Measurements from ENCODE around the gene ADAMTSL3.

The ADAMTSL3 gene

DNA sequence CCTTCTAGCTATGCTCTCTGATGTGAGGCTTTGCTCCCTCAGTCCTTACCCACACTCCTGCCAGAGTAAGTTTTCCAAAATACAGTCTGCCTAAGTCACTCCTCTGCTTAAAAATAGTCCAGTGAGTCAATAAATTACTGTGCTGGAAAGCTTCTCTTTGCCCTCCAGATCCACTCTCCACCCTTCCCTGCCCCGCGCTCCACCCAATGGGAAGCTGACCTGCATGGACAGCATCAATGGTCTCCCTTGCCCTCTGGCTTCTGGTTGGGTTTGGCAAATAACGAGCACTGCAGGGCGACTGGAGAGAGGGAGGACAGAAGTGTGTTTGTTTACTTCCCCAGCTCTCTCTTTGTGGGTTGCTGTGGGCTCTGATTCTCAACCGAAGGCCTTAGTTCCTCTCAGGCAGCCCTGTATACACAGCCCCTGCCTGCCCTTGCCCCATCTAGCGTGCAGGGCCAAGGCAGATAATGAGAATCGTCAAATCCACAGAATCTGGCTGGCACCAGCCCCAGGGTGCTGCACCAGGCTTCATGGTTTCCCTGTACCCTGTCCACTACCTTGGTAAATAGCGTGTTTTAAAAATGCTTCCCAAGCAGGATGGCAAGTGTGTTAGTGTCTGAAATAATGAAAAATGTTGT is 110.4 kb downstream of the ADAMTSL3 start:
- DNase-seq = no peak

DNA sequence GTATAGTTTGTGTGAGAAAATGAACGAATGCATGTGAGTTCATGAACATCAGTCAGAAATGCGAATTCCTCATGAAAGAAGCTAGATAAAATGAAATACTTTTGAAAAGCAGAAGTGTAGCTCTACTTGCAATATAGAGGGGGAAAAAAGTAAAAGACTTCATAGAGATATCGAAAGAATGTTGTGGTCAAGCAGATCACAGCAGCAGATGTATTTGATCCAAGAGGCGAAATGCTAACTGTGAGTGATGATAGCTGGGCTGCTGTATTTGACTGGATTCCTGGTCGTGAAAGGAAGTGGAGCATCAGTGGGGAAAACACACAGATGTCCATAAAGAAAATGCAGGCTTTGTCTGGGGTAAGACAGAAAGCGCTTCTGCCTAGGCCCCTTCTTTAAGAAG is 112.4 kb downstream of the ADAMTSL3 start:
- DNase-seq = no peak

GRCh38 chr15:83767741-83768140 is 113.8 kb downstream of the ADAMTSL3 start:
- no peak for DNase-seq

- no peak for DNase-seq
Observed at GRCh38 chr15:83769411-83769999, 115.6 kb downstream of the ADAMTSL3 start.

DNA sequence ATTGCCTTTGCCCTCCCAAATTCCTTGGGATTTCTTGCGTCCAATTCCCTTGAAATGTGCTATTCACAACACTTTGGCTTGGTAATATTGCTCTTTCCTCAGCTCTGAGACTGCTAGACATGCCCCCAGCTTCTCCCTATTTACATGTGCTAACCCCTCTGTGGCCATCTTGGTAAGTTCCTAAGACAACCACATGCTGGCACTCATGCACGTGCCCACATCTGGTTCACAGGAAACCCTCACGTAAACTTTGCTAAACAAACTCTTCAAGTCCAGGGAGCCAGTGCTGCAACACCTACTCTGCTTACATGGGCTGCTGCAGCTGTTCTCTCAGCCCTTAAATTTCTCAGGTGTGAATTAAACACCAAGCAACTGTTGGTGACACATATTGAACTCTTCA is 121.8 kb downstream of the ADAMTSL3 start:
- DNase-seq = no peak

GRCh38 chr15:83776986-83777385 is 123.1 kb downstream of the ADAMTSL3 start:
- DNase-seq = no peak

GRCh38 chr15:83783227-83783626 is 129.3 kb downstream of the ADAMTSL3 start:
- DNase-seq = no peak

GRCh38 chr15:83784975-83785374 is 131.1 kb downstream of the ADAMTSL3 start:
- DNase-seq = no peak

GRCh38 chr15:83786336-83786735 is 132.4 kb downstream of the ADAMTSL3 start:
- DNase-seq = no peak

DNA sequence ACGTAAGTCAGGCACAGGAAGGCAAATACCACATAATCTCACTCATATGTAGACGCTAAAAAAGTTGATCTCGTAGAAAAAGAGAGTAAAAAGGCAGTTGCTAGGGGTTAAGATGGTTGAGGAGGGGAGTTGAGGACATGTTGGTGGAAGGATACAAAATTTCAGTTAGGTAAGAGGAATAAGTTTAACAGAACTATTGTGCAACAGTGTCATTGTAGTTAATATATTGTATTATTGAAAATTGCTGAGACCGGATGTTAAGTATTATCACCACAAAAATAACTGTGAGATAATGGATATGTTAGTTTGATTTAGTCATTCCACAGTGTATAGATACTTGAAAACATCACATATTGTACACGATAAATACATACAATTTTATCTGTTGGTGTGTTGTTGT is 139.1 kb downstream of the ADAMTSL3 start:
- no peak for DNase-seq

DNA sequence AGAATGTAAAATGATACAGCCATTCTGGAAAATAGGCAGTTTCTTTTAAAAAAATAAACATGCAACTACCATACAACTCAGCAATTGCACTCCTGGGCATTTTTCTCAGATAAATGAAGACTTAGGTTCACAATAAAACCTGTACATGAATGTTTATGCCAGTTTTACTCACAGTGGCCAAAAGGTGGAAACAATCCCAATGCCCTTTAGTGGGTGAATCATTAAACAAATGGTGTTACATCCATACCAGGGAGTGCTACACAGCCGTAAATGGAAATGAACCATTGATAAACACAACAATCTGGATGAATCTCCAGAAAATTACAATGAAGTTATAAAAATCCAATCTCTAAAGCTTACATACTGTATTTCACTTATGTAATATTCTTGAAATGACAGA is 140.3 kb downstream of the ADAMTSL3 start:
- no peak for DNase-seq

GRCh38 chr15:83809345-83809744 is 155.4 kb downstream of the ADAMTSL3 start:
- DNase-seq = no peak

GRCh38 chr15:83810110-83810509 is 156.2 kb downstream of the ADAMTSL3 start:
- DNase-seq = no peak

DNA sequence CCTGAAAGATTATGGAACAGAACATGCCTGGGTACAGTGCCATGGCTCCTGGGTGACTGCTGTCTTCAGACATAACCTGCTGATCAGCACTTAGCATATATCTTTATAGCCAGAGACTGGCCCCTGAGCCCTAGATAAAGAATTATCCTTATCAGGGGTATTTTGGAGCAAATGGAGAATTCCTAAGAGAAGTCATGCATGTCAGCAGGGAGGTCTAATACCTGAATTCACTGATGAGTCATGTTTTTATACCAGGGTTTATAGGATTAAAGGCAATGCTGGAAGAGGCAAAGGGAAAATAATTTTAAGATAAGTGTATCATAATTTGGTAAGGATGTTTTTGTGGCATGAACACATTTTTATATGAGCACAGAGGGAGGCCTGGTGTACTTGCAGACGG is 159.8 kb downstream of the ADAMTSL3 start:
- DNase-seq = no peak

DNA sequence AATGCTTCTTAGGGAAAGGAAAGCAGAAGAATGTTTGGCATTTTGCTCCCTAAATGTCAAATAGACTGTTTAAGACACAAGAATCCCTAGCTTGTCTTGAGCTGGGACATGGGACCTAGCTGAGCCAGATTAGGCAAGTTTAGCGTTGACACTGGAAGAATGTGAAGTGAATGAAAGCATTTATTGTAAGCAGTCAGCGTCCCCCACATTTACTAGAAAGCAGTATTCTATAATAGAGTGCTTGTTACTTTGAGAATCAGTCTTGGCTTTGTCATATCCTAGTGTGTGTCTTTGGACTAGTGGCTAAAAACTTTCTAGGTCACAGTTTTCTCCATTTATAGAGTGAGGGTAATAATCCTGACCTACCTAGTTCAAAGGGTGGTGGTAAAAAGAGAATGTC is 161.6 kb downstream of the ADAMTSL3 start:
- no peak for DNase-seq

DNA sequence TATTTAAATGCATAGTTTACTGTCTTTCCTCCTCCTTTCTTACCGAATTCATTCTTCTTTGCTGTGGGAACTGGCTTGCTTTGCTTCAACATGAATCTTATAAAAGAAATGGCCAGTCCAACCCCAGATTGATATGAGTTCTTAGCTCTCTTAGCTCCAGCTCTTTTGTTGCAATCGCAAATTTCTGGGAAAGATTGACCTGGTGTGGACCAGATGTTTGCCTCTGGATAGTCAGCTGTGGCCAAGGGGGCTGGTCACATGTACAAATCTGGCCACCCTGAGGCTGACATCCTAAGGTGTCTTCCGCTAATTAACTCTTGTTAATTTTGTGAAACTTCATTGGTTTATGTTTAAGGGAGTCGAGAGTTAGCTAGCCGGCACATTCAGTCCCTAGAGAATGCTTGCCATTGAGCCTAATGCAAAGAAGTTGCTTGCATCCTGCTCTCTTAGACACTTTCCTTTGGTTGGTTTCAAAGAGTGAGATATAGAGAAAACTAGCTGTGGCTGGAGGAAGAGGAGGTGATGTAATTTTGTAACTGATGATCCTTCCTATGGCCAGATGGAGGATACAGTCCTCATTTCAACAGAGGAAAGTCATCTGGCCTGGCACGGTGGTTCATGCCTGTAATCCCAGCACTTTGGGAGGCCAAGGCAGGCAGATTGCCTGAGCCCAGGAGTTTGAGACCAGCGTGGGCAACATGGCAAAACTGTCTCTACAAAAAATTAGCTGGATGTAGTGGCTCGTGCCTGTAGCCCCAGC is 162.4 kb downstream of the ADAMTSL3 start:
- no peak for DNase-seq

DNA sequence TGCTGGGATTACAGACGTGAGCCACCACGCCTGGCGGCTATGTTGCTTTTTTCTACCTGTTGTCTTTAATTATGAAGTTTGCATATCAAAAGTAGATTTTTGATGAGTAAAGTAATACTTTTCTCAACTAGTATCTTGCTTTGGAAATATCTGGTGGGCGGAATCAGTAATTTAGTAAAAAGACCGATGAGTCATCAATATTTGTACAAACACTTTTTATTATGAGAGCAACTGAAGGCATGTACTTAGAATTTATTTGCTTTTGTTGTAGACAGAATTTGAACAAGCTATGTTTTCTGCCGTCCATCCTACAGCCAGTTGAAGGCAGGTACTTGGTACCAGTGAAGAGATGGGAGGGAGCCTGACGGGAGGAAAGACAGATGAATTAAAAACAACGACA is 164.7 kb downstream of the ADAMTSL3 start:
- DNase-seq = no peak

GRCh38 chr15:83830381-83830780 is 176.5 kb downstream of the ADAMTSL3 start:
- DNase-seq = no peak

DNA sequence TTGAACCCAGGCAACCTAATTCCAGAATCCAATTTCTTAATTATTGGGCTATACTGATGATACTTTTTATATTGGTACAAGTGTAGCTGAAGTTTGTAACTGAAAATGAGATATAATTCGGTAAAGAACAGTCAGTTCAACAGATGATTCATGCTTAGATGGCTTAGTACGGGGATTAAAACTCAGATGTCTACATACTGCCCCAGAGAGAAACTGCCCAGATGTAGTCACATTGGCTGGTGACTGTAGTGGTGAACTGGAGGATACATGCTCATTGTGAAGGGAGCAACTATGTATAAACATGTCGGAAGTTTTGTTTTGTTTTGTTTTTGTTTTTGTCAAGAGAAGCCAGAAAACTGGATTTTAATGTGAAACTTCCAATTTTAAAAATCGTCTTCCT is 179.6 kb downstream of the ADAMTSL3 start:
- DNase-seq = no peak

- no peak for DNase-seq
Observed at GRCh38 chr15:83835479-83835878, 181.6 kb downstream of the ADAMTSL3 start.

DNA sequence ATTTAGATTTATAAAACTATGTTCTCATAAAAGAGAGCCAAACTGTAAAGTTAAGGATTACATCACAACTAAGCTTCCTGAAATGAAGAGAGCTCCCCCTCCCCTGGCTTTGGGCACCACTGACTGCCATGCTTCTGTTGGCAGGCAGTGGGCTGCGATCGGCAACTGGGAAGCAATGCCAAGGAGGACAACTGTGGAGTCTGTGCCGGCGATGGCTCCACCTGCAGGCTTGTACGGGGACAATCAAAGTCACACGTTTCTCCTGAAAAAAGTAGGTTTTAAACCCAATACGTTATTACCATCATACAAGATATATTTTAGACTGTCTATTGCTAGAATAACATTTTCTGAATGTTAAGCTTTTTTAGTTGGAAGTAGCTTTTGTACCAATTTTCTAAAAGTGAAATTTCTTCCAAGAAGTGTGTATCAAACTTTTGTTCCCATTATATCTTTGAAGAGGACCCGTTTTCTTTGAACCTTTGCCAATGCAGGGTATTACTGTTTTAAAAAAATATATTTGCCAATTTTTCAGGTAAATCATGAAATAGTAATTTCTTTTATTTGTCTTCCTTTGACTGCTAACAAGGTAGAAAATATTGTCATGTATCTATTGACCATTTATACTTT is 184.1 kb downstream of the ADAMTSL3 start:
- DNase-seq = no peak

DNA sequence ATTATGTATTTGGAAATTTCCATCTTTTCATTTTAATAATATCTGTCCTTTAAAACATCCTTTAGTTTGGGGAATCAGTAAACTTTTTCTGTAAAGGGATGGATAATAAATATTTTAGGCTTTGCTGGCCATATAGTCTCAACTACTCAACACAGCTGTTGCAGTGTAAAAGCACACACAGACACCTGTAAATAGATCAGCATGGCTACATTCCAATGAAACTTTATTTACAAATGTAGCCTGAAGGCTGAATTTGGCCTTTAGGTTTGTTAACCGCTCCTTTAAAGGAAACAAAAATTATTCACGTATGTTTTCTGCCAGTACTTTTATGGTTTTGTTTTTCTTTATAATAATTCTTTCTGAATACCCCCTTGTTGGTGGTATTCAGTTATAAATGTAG is 184.8 kb downstream of the ADAMTSL3 start:
- no peak for DNase-seq

DNA sequence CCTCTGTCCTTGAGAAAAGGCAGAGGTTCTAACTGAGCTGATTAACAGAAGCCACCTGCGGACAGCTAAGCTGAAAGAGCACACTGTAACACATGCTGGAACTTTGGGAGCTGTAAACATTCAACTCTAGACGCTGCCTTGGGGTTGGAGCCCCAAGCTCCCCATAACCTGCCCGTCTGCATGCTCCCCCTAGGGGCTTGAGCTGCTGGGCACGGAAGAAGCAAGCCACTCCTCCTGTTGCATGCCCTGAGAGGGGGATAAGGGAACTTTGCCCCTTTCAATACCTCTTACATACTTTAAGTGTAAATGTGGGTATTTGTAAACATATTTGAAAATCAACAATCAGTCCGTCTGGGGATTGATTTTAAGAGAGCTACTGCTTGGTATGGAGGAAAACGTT is 188.4 kb downstream of the ADAMTSL3 start:
- no peak for DNase-seq

GRCh38 chr15:83843471-83843871 is 189.5 kb downstream of the ADAMTSL3 start:
- DNase-seq = no peak
